HepG2 (cell line): ENCODE measurements around the gene CORT. TPM values are rescaled to one million over a fixed set of nuclear protein-coding genes. Genes with fewer than 3 reads are reported as not detected.

Source experiments
- ARHGAP35 ChIP-seq: sonication (generic); formaldehyde crosslinking; IDR thresholded peaks from 2 replicates; pipeline ENCODE4 v1.9.0; 2022; ENCODE audit warnings: mild to moderate bottlenecking, inconsistent platforms, moderate library complexity, missing genetic modification reagents, borderline replicate concordance
- CENPT ChIP-seq: sonication (generic); formaldehyde crosslinking; IDR thresholded peaks from 2 replicates; pipeline ENCODE4 v1.8.0; 2022; ENCODE audit warnings: low read depth, mild to moderate bottlenecking, moderate library complexity, missing genetic modification reagents
- E2F2 ChIP-seq: sonication (generic); formaldehyde crosslinking; IDR thresholded peaks from 2 replicates; pipeline ENCODE4 v1.4.0; 2020; ENCODE audit warnings: missing genetic modification reagents, borderline replicate concordance
- ESRRA ChIP-seq: sonication (generic); formaldehyde crosslinking; IDR thresholded peaks from 2 replicates; pipeline ENCODE4 v1.5.1; 2020; ENCODE audit warnings: mild to moderate bottlenecking, low read depth, missing genetic modification reagents
- ETS1 ChIP-seq: sonication (generic); formaldehyde crosslinking; IDR thresholded peaks from 2 replicates; pipeline ENCODE4 v1.4.0; 2020; ENCODE audit warnings: missing genetic modification reagents
- HOXA5 ChIP-seq: sonication (generic); formaldehyde crosslinking; IDR thresholded peaks from 2 replicates; pipeline ENCODE4 v1.4.0; 2020; ENCODE audit warnings: missing genetic modification reagents
- KDM5B ChIP-seq: sonication (generic); formaldehyde crosslinking; IDR thresholded peaks from 2 replicates; pipeline ENCODE4 v1.4.0; 2020; ENCODE audit warnings: missing genetic modification reagents, mild to moderate bottlenecking, borderline replicate concordance
- LCORL ChIP-seq, 2 experiments: fragments of 450-650 bp in 1 of 2; sonication (generic) in 1 of 2; formaldehyde crosslinking in 1 of 2; IDR thresholded peaks; 2 replicates each; pipeline versions ENCODE4 v1.5.0 to v1.6.1; 2017 to 2020; ENCODE audit warnings: antibody characterized with exemption in 1 of 2, missing genetic modification reagents in 1 of 2
- PITX1 ChIP-seq: sonication (generic); formaldehyde crosslinking; IDR thresholded peaks from 2 replicates; pipeline ENCODE4 v1.5.1; 2020; ENCODE audit warnings: mild to moderate bottlenecking, missing genetic modification reagents
- POLR2G ChIP-seq: fragments of 200-400 bp; formaldehyde crosslinking; IDR thresholded peaks from 2 replicates; pipeline ENCODE4 v1.6.1; 2018; ENCODE audit warnings: mild to moderate bottlenecking, low read depth, low read length, moderate library complexity
- TAF15 ChIP-seq: fragments of 200-400 bp; formaldehyde crosslinking; IDR thresholded peaks from one replicate; pipeline ENCODE4 v1.6.1; 2018; ENCODE audit warnings: mild to moderate bottlenecking, low read depth, low read length; ENCODE audit not compliant: poor library complexity, severe bottlenecking
- ZC3H13 ChIP-seq: sonication (generic); formaldehyde crosslinking; IDR thresholded peaks from 2 replicates; pipeline ENCODE4 v1.8.1; 2023; ENCODE audit warnings: mild to moderate bottlenecking, missing genetic modification reagents, moderate library complexity
- ZNF160 ChIP-seq: sonication (generic); formaldehyde crosslinking; IDR thresholded peaks from 2 replicates; pipeline ENCODE4 v1.8.0; 2022; ENCODE audit warnings: mild to moderate bottlenecking, inconsistent platforms, missing genetic modification reagents
- ZNF224 ChIP-seq: sonication (generic); formaldehyde crosslinking; IDR thresholded peaks from 2 replicates; pipeline ENCODE4 v1.5.0; 2020; ENCODE audit warnings: mild to moderate bottlenecking, missing genetic modification reagents
- ZNF275 ChIP-seq: sonication (generic); formaldehyde crosslinking; IDR thresholded peaks from 2 replicates; pipeline ENCODE4 v1.8.0; 2022; ENCODE audit warnings: missing genetic modification reagents, mild to moderate bottlenecking, inconsistent platforms, borderline replicate concordance
- ZNF44 ChIP-seq: sonication (generic); formaldehyde crosslinking; IDR thresholded peaks from 2 replicates; pipeline ENCODE4 v1.5.1; 2020; ENCODE audit warnings: mild to moderate bottlenecking, missing genetic modification reagents
- ZNF670 ChIP-seq: sonication (generic); formaldehyde crosslinking; IDR thresholded peaks from 2 replicates; pipeline ENCODE4 v1.8.0; 2022; ENCODE audit warnings: mild to moderate bottlenecking, missing genetic modification reagents, borderline replicate concordance
- ZNF740 ChIP-seq: sonication (generic); formaldehyde crosslinking; IDR thresholded peaks from 2 replicates; pipeline ENCODE4 v1.4.0; 2020; ENCODE audit warnings: missing genetic modification reagents
- ZNF773 ChIP-seq: sonication (generic); formaldehyde crosslinking; IDR thresholded peaks from 2 replicates; pipeline ENCODE4 v1.4.0; 2020; ENCODE audit warnings: missing genetic modification reagents, borderline replicate concordance
- ZNF891 ChIP-seq: sonication (generic); formaldehyde crosslinking; IDR thresholded peaks from 2 replicates; pipeline ENCODE4 v1.5.0; 2020; ENCODE audit warnings: mild to moderate bottlenecking, missing genetic modification reagents
- ZSCAN21 ChIP-seq: sonication (generic); formaldehyde crosslinking; IDR thresholded peaks from 2 replicates; pipeline ENCODE4 v1.8.0; 2022; ENCODE audit warnings: mild to moderate bottlenecking, missing genetic modification reagents, moderate library complexity, borderline replicate concordance
- polyA plus RNA-seq, 8 experiments: library from polyadenylated mRNA; depleted of rRNA in 3 of 8; stranded (reverse) in 7 of 8; unstranded in 1 of 8; fragments of >200 nt; fragmentation: Illumina TruSeq in 4 of 8; extraction: Trizol in 4 of 8; gene quantifications; 2 replicates each; pipeline versions ENCODE4 v1.2.1 to v1.2.3, GENCODE V29; 2011 to 2016; ENCODE audit warnings: low read depth in 4 of 8, missing spikeins in 1 of 8, mixed read lengths in 1 of 8; ENCODE audit not compliant: insufficient read depth in 1 of 8
- total RNA-seq, 5 experiments: library from RNA; depleted of rRNA; stranded (reverse); fragments of >200 nt; fragmentation: Illumina TruSeq; extraction: Trizol; gene quantifications; 2 replicates each; pipeline ENCODE4 v1.2.3, GENCODE V29; 2016; ENCODE audit warnings: low read depth in 1 of 5
- TF ChIP-seq, protein P1 (sequence below): sonication (generic); formaldehyde crosslinking; IDR thresholded peaks from 2 replicates; pipeline ENCODE4 v1.4.0; 2020; ENCODE audit warnings: missing genetic modification reagents

The CORT gene
- total and polyA plus RNA-seq, 2 of the 13 experiments (the other 11 are each of a cell fraction or from before 2014, with no cell fraction given): 0.11 to 0.62 TPM

GRCh38 chr1:10430216-10431069 lies 19.4 kb upstream of the CORT start, which contains the start of gene CENPS (continued):
- peak; percentile 72; the same call in 1 of the 2 replicates for TF ChIP-seq ZNF670 (CRISPR knock-in tag)
- peak; percentile 95 for TF ChIP-seq ZSCAN21 (CRISPR knock-in tag)
- peak; percentile 79 for TF ChIP-seq ARHGAP35 (CRISPR knock-in tag)
- peak; percentile 72 for TF ChIP-seq ESRRA (CRISPR knock-in tag)
- peak; percentile 92 for TF ChIP-seq ZNF891 (CRISPR knock-in tag)
- TF ChIP-seq ZC3H13 (CRISPR knock-in tag): peak; percentile 99
- TF ChIP-seq KDM5B: peak; percentile 95
- TF ChIP-seq HOXA5 (CRISPR knock-in tag): peak; percentile 83; the same call in 1 of the 2 replicates
- peak; percentile 89 for TF ChIP-seq CENPT (CRISPR knock-in tag)
- TF ChIP-seq ZNF44 (CRISPR knock-in tag): peak; percentile 52; the same call in 1 of the 2 replicates
- peak; percentile 79; the same call in 1 of the 2 replicates for TF ChIP-seq E2F2 (CRISPR knock-in tag)
- no peak for TF ChIP-seq ETS1
- TF ChIP-seq ZNF160: peak; percentile 90
- peak; percentile 89; the same call in 1 of the 2 replicates for TF ChIP-seq ZNF224 (CRISPR knock-in tag)
- TF ChIP-seq TAF15: peak; percentile 32
- no peak for TF ChIP-seq ZNF740
- peak; percentile 80 for TF ChIP-seq POLR2G
- peak; percentile 99 for TF ChIP-seq ZNF275
- peak; percentile 26 for TF ChIP-seq PITX1 (CRISPR knock-in tag)
- no peak for TF ChIP-seq LCORL (IDR thresholded peaks at IDR 0.05)
- TF ChIP-seq LCORL (CRISPR knock-in tag; IDR thresholded peaks at IDR 0.05): peak; percentile 89
- TF ChIP-seq, protein P1, sequence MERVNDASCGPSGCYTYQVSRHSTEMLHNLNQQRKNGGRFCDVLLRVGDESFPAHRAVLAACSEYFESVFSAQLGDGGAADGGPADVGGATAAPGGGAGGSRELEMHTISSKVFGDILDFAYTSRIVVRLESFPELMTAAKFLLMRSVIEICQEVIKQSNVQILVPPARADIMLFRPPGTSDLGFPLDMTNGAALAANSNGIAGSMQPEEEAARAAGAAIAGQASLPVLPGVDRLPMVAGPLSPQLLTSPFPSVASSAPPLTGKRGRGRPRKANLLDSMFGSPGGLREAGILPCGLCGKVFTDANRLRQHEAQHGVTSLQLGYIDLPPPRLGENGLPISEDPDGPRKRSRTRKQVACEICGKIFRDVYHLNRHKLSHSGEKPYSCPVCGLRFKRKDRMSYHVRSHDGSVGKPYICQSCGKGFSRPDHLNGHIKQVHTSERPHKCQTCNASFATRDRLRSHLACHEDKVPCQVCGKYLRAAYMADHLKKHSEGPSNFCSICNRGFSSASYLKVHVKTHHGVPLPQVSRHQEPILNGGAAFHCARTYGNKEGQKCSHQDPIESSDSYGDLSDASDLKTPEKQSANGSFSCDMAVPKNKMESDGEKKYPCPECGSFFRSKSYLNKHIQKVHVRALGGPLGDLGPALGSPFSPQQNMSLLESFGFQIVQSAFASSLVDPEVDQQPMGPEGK (CRISPR knock-in tag): peak; percentile 81
- peak; percentile 87 for TF ChIP-seq ZNF773 (CRISPR knock-in tag)
